ENCODE results near the gene ASAP2.

Gene ASAP2

DNA sequence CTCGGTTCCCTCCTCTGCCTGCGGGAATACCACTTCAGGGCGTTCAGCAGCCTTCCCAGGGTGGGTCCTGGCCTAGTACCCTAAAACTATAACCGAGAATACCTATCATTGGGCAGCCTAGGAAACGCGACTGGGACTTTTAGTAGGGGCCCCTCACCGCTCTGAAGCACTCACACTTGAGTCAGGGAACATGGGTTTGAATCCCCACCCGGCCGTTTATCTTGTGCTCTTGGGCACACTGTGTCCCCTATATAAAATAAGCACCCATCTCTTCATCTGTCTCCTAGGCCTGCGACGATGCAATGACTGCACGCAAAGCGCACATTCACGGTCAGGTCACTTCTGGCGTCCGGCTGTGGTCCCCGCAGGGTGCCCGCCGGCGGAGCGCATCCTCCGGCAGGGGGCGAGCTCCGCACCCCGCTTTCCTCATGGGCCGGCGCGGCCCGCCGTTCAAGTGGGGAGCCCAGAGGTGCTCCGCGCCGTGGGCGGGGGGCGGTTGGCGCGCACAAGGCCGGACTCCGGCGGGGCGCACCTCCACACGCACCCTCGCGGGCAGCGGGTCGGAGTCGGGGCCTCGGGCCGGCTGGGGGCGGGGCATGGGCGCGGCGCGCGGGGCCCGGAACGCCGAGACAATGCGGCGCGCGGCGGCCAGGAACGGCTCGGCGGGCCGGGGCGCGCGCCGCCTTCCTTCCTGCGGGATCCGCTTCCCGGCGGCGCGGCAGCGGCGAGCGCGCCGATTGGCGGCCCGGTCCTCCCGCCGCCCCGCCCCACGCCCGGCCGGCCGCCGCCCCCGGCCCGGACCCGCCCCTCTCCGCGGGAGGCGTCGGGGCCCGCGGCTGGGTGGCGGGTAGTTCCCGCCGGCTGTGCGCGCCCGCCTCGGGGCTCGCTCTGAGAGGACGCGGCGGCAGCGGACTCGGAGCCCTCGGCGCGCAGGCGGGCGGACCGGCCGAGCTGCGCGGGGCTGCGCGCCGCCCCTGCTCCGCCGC is at the start of gene ASAP2:
Gene ASAP2, plus strand, starts transcription at position 850 of the 986 bp plus-strand sequence. CDS start 293 bp downstream, outside the sequence.
- DNase-seq (ENCODE audit: low spot score) = peak; percentile 28

DNA sequence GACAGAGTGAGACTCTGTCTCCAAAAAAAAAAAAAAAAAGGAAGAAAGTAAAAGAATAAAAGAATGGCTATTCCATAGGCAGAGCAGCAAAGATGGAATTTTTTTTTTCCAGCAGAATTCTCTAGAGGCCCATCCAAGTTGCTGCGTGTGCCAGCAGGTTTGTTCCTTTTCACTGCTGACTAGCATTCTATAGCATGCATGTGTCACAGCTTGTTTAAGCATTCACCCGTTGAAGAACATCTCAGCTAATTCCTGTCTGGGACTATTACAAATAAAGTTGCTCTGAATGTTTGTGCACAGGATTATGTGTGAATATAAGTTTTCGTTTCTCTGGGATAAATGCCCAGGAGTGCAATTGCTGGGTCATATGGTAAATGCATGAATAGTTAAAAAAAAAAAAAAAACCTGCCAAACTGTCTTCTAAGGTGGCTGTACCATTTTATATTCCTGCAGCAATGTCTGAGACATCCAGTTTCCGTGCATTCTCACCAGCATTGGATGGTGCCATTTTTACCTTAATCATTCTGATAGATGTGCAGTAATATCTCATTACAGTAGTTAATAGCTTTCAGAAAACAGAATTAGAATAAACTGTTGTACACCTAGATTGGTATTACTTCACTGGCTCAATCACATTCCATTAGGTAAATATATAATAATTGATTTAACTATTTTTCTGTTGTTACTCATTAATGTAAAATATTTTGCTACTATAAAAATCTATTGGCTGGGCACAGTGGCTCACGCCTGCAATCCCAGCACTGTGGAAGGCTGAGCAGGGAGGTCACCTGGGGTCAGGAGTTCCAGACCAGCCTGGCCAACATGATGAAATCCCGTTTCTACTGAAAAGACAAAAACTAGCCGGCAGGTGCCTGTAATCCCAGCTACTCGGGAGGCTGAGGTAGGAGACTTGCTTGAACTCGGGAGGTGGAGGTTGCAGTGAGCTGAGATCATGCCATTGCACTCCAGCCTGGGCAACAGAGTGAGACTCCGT is 47.5 kb upstream of the ASAP2 start:
- DNase-seq (ENCODE audit: low spot score) = no peak

DNA sequence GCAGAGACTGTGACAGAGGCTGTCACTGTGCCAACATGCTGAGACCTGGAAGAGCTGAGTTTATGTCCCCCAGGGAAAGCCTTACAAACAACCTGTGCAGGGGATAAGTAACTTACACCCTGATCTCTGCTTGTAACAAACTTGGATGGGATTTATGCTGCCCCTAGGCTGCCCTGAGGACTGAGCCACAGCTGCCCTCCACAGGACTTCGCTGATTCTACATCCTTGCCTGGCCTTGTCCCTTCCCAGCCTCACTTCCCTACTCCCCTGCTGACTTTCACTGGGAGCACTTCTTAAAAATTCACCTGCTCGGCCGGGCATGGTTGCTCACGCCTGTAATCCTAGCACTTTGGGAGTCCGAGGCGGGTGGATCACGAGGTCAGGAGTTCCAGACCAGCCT is 45.9 kb upstream of the ASAP2 start:
- DNase-seq (ENCODE audit: low spot score) = no peak

DNA sequence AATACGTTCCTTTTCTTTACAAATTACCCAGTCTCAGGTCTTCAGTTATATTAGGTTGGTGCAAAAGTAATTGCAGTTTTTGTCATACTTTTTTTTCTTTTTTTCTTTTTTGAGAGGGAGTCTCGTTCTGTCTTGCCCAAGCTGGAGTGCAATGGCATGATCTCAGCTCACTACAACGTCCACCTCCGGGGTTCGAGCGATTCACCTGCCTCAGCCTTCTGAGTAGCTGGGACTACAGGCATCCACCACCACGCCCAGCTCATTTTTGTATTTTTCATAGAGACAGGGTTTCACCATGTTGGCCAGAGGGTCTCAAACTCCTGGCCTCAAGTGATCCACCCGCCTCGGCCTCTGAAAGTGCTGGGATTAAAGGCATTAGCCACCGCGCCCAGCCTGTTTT is 43.8 kb upstream of the ASAP2 start:
- DNase-seq (ENCODE audit: low spot score) = no peak

DNA sequence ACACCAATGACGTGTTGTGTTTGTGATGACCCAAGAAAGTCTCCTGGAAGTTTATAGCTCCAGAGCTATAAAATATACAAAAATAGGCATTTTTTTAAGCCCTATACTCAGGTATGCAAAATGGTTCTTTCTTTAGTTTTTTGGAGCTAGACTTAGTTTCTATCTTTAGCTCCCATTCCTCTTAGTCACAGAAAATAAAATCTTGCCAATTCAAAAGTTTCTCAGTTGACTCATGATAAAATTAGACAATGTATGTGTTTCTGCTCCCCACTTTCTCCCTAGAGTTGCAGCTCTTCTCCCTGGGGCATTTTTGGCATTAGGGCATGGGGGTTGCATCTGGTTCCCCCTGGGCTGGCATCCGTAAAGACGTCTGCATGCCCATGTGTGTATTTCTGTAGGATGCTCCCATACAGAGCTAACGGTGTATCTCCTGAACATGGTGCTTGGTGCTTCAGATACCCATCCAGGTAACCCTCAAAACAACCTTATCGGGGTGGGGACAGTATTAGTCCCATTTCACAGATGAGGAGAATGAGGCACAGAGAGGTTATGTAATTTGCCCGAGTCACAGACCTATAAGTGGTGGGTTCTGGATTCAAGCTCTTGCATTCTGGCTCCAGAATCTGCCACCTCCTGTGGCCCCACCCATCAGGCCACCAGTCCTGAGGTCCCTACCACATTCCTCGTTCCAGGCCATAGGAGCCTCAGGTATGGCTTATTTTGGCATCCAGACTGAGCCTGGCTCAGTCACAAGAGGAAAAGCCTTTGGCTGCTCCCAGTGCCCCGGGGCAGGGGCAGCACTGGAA is 43.1 kb upstream of the ASAP2 start:
- DNase-seq (ENCODE audit: low spot score) = no peak

DNA sequence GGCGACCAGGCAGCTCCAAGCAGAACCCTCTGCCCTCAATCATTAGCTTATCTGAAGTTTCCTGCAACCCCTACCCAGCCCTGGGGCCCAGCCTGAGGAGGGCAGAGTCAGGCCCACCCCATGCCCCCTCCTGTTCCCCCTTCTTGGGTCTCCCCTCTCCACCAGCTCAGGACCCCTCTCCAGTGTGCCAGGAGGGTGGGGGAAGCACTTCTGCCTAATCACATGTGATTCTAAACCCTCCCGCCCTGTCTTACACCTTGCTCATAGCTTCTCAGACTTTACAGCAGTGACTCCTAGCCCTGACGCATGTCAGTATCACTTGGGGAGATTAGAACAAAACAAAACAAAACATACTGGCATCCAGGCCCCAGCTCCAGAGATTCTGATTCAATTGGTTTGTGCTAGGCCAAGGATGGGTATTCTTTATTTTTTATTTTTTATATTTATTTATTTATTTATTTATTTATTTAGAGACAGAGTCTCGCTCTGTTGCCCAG is 42.5 kb upstream of the ASAP2 start:
- no peak for DNase-seq (ENCODE audit: low spot score)

DNA sequence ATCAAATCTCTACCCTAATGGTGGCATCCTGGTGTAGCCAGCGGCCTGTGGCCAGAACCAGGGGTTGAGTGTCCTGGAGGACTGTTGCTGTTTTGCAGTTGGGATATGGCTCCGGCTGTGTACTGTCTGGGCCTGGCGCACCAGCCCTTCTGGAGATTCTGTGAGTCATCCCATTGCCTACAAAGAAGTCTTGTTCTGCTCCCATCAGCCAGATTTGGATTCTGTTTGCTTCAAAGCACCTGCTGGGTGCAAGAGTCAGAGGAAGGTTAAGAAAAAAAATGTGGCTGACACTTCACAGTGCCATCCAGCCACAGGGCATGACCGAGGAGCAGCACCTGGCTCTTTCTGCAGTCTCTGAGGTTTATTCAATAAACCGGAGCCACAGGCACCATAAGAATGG is 41.0 kb upstream of the ASAP2 start:
- peak; percentile 87 for DNase-seq (ENCODE audit: low spot score)

DNA sequence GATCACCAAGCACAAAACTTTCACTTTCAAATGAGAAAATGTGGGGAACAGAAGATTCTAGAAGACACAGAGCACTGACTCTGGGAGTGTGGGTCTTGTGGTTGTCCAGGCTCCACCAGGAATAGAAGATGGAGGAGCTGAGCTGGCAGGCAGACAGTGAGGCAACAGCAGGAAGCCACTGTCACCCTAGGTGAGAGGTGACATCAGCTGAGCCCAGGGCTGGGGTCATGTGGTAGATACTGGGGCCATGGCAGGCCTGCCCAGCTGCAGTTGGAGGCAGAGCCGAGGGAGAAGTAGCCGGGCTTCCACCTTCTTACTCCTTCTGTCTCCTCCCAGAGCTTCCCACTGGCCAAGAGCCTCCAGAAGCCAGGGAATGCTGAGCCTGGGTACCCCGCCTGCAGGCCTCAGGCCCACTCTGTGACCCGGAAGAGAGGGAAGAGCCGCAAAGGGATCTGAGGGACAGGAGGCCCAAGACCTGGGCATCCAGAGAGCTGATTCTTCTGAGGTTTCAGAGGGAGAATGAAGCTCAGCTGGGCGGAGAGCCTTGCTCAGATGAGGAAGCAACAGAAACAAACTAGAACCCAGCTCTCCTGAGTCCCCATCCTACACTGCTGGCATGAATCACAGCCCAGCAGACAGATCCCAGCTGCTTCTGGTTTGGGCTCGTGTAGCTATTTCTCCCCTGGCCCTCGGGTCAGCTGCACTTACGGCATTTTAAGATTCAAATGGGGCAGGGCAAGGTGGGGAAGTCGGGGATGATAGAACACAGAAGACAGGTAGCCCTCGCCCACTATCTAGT is 39.8 kb upstream of the ASAP2 start:
- DNase-seq (ENCODE audit: low spot score) = no peak

DNA sequence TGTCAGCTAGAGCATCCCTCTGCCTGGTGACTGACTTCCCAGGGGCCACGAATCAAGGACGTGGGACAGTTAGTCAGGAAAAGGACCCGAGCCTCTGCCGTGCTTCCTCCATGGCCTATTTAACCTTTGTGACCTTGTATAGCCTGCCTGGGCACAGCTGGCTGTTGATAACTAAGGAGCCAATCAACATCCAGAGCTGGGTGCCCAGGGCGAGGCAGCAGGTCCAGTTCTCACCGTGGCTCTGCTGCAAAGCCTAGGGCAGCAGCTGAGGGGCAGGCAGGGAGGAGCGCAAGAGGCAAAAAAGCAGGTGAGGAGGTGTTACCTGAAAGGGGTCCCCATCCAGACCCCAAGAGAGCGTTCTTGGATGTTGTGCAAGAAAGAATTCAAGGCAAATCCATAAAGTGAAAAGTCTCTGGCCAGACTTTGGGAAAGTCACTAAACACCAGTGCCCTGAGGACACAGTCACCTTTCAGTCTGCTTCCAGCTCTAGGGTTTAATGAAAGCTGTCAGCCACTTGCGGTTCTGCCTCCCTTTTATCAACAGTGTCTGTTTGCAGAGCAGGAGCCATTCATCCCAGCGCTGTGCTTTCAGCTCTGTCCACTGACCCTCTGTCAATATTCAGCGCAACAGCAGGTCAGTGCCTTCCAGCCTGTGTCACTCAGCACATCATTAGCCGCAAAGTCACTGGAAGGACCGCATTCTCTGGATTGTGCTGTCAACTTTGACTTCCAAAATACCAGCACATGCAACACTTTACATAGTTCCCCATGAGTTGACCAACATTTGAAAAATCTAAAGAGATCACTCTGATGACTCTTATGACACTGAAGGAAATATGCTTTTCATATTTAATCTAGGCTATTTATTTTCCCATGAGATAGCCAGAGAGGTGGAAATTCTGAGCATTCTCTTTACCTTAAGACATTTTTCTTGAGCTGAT is 38.6 kb upstream of the ASAP2 start:
- no peak for DNase-seq (ENCODE audit: low spot score)

DNA sequence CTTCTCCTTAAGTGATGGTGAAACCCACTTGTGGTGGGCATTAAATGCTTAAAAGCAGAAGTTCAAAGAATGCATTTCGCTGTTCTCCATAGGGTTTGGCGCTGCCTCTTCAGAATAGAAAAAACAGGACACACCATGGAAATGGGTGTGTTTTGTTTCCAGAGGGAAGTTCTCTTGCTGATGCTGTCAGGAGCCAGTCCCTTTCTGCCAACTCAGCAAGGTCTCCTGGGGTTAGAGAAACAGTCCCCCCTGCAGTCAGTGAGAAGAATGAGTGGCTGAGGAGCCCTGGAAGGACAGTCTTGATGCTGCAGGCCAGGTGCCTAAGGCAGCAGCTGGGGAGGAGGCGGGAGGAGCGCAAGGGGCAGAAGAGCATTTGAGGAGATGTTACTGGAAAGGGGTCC is 37.8 kb upstream of the ASAP2 start:
- DNase-seq (ENCODE audit: low spot score) = no peak

DNA sequence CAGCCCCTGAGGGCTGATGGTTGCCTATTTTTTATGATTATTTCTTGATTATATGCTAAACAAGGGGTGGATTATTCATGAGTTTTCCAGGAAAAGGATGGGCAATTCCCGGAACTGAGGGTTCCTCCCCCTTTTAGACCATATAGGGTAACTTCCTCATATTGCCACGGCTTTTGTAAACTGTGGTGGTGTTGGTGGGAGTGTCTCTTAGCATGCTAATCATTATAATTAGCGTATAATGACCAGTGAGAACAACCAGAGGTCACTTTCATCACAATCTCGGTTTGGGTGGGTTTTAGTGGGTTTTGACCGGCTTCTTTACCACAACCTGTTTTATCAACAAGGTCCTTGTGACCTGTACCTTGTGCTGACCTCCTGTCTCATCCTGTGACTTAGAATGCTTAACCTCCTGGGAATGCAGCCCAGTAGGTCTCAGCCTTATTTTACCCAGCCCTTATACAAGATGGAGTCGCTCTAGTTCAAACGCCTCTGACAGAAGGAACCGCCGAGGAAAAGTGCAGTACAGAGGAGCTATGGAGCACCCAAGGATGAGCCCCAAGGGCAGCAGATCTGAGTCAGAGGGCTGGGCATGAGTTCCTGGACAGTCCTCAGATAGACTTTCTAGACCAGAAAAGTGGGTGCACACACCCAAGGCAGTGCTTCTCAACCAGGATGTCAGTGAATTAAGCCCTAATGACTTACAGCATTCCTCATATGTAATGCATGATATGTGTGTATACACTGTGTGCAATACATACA is 37.1 kb upstream of the ASAP2 start:
- no peak for DNase-seq (ENCODE audit: low spot score)

DNA sequence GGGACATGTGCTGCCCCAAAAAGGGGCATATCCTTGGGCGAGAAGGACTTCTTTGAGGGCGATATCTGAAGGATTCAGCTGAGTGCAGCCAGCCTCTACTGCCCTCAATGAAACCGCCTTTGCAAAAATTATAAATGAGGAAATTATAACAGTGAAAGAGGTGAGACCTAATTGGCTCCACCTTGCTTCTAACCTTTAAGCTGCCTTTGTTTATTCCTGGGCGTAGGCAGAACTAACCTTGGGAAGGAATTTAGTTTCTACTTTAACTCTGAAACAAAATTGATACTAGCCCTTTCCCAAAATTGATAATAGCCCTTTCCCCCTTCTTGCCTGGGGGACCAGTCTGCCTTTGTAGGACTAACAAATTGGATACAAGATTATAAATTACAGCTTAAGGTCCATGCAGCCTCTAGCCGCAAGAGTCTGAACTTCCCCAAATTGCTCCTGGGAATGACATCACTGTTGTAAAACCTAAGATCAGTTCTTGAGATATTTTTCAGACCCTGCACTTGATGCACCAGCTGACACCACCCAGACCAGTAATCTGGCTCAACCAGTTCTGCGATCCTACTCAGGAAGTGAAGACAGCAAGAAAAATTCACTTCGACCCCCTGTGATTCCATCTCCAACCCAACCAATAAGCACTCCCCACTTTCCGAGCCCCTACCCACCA is 36.0 kb upstream of the ASAP2 start:
- DNase-seq (ENCODE audit: low spot score) = no peak

DNA sequence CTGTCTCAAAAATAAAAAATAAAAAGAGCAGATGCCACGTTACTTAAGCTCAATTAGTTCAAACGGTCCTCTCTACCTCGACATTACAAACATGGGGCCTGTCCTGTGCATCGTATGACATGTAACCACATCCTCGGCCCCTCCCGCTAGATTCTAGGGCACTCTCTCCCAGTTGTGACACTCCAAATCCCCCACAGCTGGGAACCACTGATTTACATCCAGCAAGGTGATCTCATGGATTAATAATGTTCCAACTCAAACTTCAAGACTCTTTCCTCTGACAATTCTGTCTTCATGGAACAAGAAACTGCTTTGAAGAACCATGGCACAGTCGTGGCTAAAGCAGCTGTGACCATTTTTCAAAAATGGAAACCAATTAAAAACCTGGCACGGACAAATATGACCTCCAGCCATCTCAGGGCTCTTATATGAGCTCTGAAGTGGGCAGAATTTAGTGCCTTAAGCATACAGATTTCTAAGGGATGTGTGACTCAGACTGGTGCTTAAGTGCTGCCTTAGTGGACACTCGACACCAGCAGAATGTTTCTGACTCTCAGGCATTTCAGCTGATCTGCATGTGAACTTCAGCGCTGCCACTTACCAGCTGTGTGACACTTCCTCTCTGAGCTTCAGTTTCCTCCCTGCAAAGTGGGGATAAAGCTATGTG is 31.7 kb upstream of the ASAP2 start:
- no peak for DNase-seq (ENCODE audit: low spot score)

DNA sequence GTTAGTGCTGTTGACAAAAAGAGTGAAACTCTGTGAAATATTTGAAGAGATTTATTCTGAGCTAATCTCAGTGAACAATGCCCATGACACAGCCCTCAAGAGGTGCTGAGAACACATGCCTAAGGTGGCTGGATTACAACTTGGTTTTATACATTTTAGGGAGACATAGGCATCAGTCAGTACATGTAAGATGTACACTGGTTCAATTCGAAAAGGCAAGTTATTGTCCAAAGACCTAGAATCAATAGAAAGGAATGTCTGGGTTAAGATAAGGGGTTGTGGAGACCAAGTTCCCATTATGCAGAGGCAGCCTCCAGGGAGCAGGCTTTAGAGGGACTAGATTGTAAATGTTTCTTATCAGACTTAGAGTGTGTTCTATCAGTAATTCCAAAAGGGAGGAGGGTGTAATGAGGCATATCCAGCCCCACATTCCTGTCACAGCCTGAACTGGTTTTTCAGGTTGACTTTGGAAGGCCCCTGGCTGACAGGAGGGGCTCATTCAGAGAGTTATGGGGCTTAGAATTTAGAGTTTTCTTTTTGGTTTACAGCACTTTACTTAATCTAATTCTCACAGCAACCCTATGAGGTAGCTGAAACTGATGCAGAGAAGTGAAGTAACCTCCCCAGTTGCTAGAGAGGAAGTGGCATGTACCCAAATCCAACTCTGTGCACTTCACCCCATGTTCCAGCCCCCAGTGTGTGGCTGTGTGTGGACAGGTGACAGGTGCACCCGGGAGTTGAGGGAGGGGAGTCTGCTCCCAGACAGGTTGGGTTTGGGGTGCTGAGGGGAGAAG is 28.3 kb upstream of the ASAP2 start:
- no peak for DNase-seq (ENCODE audit: low spot score)

DNA sequence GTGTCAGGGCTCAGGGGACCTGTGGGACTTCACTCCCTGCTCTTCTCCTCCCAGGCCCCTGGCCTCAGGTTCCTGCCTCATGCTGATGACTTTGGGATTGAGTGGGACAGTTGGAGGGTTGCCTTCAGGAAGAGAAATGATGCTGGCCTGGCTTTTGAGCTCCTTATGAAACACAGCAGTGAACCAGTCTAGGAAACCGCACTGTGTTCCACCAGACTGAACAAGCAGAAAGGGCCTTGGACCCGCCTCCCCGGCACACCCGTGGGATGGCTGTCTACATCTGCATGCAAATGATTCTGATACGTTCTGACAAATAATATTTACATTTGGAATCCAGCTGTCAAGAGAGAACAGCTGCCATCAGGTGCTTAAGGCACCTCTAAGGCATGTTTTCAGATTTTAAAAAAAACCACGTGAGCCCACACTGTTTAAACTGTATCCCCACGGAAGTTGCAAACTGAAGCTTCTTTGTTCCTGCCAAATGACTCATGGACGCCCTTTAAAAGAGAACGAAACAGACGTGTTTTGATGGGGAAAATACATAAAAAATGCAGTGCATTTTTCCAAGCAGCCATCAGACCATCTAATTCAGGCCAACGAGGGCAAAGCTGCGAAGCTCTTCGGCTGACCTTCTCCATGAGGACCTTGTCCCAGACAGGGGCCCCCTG is 27.6 kb upstream of the ASAP2 start:
- peak; percentile 98 for DNase-seq (ENCODE audit: low spot score)

DNA sequence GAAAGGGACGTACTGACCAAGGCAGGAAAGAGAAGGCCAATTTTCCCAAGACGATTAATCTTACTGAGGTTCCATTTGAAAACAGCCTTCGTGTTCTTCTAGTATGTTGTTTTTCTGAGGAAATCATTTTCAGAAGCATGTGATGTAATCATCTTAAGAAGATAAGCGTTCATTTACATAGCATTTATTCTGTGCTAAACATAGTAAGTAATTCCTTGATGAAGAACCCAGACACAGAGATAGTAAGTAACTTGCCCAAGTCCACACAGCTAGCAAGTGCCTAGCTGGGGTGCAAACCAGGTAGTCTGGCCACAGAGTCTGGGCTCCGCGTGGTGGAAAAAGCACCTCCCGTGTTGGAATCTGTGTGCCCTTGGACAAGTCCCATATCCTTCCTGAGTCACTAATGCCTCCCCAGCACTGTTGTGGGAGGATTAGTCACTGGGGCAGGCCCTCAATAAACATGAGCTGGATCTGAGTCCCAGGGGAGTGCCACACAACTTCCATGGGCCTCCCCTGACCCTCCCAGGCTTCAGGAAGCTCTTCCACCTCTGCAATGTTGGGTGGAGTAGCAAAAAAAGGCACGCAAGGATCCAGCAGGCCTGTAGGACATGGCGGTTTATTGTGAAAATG is 26.9 kb upstream of the ASAP2 start:
- DNase-seq (ENCODE audit: low spot score) = peak; percentile 89

Measured in COLO829 (cell line).